IMR-90 (cell line): ENCODE data around the gene DPP6. TPM values are rescaled to one million over a fixed set of nuclear protein-coding genes. Genes with fewer than 3 reads are reported as not detected.

Experiments used
- ATAC-seq: fragments of 200-7000 bp; cut with Tn5 transposase; 2 replicates; pipeline ENCODE4 v1.9.1; 2020; ENCODE audit warnings: low read depth, mild to moderate bottlenecking, moderate library complexity
- BruUV-seq: library from RNA; stranded (reverse); fragments of 400-500 nt; replicated peaks from 2 replicates; lab custom pipeline; 2021; lab: Mats Ljungman, UMichigan
- CTCF ChIA-PET: fragments of 300-600 bp; formaldehyde crosslinking; extraction: SDS; loops from one replicate; lab custom pipeline; 2021; ENCODE audit warnings: antibody characterized with exemption; lab: Yijun Ruan, JAX
- POLR2A ChIA-PET: fragments of 300-600 bp; sonication (Branson Sonifier 250); formaldehyde crosslinking; loops from one replicate; lab custom pipeline; 2022; ENCODE audit warnings: antibody characterized with exemption; ENCODE audit not compliant: unreplicated experiment; lab: Charles Lee
- DNase-seq: peaks from one replicate; pipeline ENCODE4 v3.0.0; 2013
- H2AFZ ChIP-seq: replicated peaks from 2 replicates; pipeline ENCODE3; 2013; ENCODE audit warnings: low read length, mild to moderate bottlenecking; ENCODE audit not compliant: poor library complexity
- H2AK5ac ChIP-seq: 2 replicates; pipeline ENCODE4 v1.6.1; 2013; ENCODE audit warnings: low read depth, low read length, inconsistent platforms
- H2AK9ac ChIP-seq: replicated peaks from 2 replicates; pipeline ENCODE3; 2013; ENCODE audit warnings: mild to moderate bottlenecking, low read depth, low read length, moderate library complexity; ENCODE audit not compliant: poor library complexity
- H2BK120ac ChIP-seq: 2 replicates; pipeline ENCODE4 v1.6.1; 2013; ENCODE audit warnings: low read depth, low read length, inconsistent platforms
- H2BK15ac ChIP-seq: 3 replicates; pipeline ENCODE4 v1.6.1; 2013; ENCODE audit warnings: low read depth, low read length, inconsistent platforms
- H2BK20ac ChIP-seq: 2 replicates; pipeline ENCODE4 v1.6.1; 2013; ENCODE audit warnings: low read depth, mild to moderate bottlenecking, inconsistent platforms, low read length, moderate library complexity
- H2BK5ac ChIP-seq: 2 replicates; pipeline ENCODE4 v1.6.1; 2013; ENCODE audit warnings: mild to moderate bottlenecking, low read depth, low read length, inconsistent platforms; ENCODE audit not compliant: poor library complexity, severe bottlenecking
- H3K14ac ChIP-seq: replicated peaks from 2 replicates; pipeline ENCODE4 v1.6.1; 2013; ENCODE audit warnings: low read depth, low read length, inconsistent platforms
- H3K18ac ChIP-seq: 2 replicates; pipeline ENCODE4 v1.6.1; 2013; ENCODE audit warnings: low read depth, low read length, control low read depth
- H3K23ac ChIP-seq: 2 replicates; pipeline ENCODE4 v1.6.1; 2013; ENCODE audit warnings: low read depth, low read length, inconsistent platforms
- H3K27ac ChIP-seq: 2 replicates; pipeline ENCODE4 v1.5.1; 2013; ENCODE audit warnings: mild to moderate bottlenecking, control low read depth, low read length; ENCODE audit not compliant: insufficient read depth
- H3K27me3 ChIP-seq: 2 replicates; pipeline ENCODE4 v1.6.1; 2013; ENCODE audit warnings: low read length; ENCODE audit not compliant: control insufficient read depth, insufficient read depth
- H3K36me3 ChIP-seq: 2 replicates; pipeline ENCODE4 v1.6.1; 2013; ENCODE audit warnings: low read length, mixed read lengths; ENCODE audit not compliant: control insufficient read depth, insufficient read depth
- H3K4ac ChIP-seq: 2 replicates; pipeline ENCODE4 v1.6.1; 2013; ENCODE audit warnings: low read depth, low read length, inconsistent platforms
- H3K4me1 ChIP-seq: 2 replicates; pipeline ENCODE4 v1.6.1; 2013; ENCODE audit warnings: low read length, mixed read lengths; ENCODE audit not compliant: control insufficient read depth, insufficient read depth
- H3K4me2 ChIP-seq: 2 replicates; pipeline ENCODE4 v1.6.1; 2013; ENCODE audit warnings: low read depth, mild to moderate bottlenecking, control low read depth, low read length, moderate library complexity
- H3K4me3 ChIP-seq: 2 replicates; pipeline ENCODE4 v1.5.1; 2013; ENCODE audit warnings: low read depth, mild to moderate bottlenecking, control low read depth, low read length, moderate library complexity; ENCODE audit not compliant: insufficient read depth
- H3K56ac ChIP-seq: 2 replicates; pipeline ENCODE4 v1.6.1; 2013; ENCODE audit warnings: low read length, inconsistent platforms; ENCODE audit not compliant: insufficient read depth; ENCODE audit errors: extremely low read depth
- H3K79me1 ChIP-seq, 2 experiments: 2 replicates each; pipeline ENCODE4 v1.6.1; 2013; ENCODE audit warnings: low read length in 2 of 2, inconsistent platforms in 1 of 2, low read depth in 1 of 2
- H3K9ac ChIP-seq: 2 replicates; pipeline ENCODE4 v1.6.1; 2013; ENCODE audit warnings: low read depth, low read length, control low read depth
- H3K9me1 ChIP-seq: 2 replicates; pipeline ENCODE4 v1.6.1; 2013; ENCODE audit warnings: low read length, inconsistent platforms; ENCODE audit not compliant: insufficient read depth
- H3K9me3 ChIP-seq: 2 replicates; pipeline ENCODE4 v1.6.1; 2013; ENCODE audit warnings: low read length; ENCODE audit not compliant: control insufficient read depth, insufficient read depth
- H4K20me1 ChIP-seq: 2 replicates; pipeline ENCODE4 v1.6.1; 2013; ENCODE audit warnings: low read length, inconsistent platforms; ENCODE audit not compliant: insufficient read depth
- H4K5ac ChIP-seq: 2 replicates; pipeline ENCODE4 v1.6.1; 2013; ENCODE audit warnings: mild to moderate bottlenecking, low read depth, low read length, control low read depth
- H4K8ac ChIP-seq, 2 experiments: 2 replicates each; pipeline ENCODE4 v1.6.1; 2013; ENCODE audit warnings: low read depth in 2 of 2, low read length in 2 of 2, control low read depth in 1 of 2, inconsistent platforms in 1 of 2
- H4K91ac ChIP-seq: 2 replicates; pipeline ENCODE4 v1.6.1; 2013; ENCODE audit warnings: low read depth, low read length, inconsistent platforms; ENCODE audit not compliant: insufficient read depth
- BHLHE40 ChIP-seq: fragments of 150-350 bp; IDR thresholded peaks from 2 replicates; pipeline ENCODE4 v1.6.1; 2016; ENCODE audit warnings: mild to moderate bottlenecking, low read depth, low read length
- CEBPB ChIP-seq: IDR thresholded peaks from 2 replicates; pipeline ENCODE4 v1.6.1; 2012; ENCODE audit warnings: low read depth, low read length, improper control_type of control experiment
- CTCF ChIP-seq: conservative IDR thresholded peaks from 2 replicates; pipeline ENCODE4 v1.5.1; 2012; ENCODE audit warnings: mild to moderate bottlenecking, low read depth, low read length, improper control_type of control experiment
- ELK1 ChIP-seq: fragments of 150-350 bp; IDR thresholded peaks from 2 replicates; pipeline ENCODE4 v1.6.1; 2016; ENCODE audit warnings: low read depth, mild to moderate bottlenecking, low read length, moderate library complexity, borderline replicate concordance
- FOS ChIP-seq: fragments of 150-350 bp; IDR thresholded peaks from 2 replicates; pipeline ENCODE4 v1.6.1; 2016; ENCODE audit warnings: low read depth, low read length
- MAFK ChIP-seq: IDR thresholded peaks from 2 replicates; pipeline ENCODE4 v1.6.1; 2012; ENCODE audit warnings: low read depth, low read length, improper control_type of control experiment
- MAZ ChIP-seq: IDR thresholded peaks from 2 replicates; pipeline ENCODE4 v1.6.1; 2012; ENCODE audit warnings: low read depth, mild to moderate bottlenecking, low read length, improper control_type of control experiment, moderate library complexity, borderline replicate concordance
- MXI1 ChIP-seq: IDR thresholded peaks from 2 replicates; pipeline ENCODE4 v1.6.1; 2012; ENCODE audit warnings: low read depth, mild to moderate bottlenecking, low read length, moderate library complexity, borderline replicate concordance
- NFE2L2 ChIP-seq: fragments of 150-350 bp; IDR thresholded peaks from 2 replicates; pipeline ENCODE4 v1.6.1; 2016; ENCODE audit warnings: low read depth, mild to moderate bottlenecking, low read length
- POLR2A ChIP-seq: IDR thresholded peaks from 2 replicates; pipeline ENCODE4 v1.6.1; 2012; ENCODE audit warnings: mild to moderate bottlenecking, low read depth, low read length
- RAD21 ChIP-seq: IDR thresholded peaks from 2 replicates; pipeline ENCODE4 v1.6.1; 2012; ENCODE audit warnings: low read length, improper control_type of control experiment
- RFX5 ChIP-seq: IDR thresholded peaks from 2 replicates; pipeline ENCODE4 v1.8.0; 2012; ENCODE audit warnings: low read depth, mild to moderate bottlenecking, low read length, moderate library complexity
- SMC3 ChIP-seq: fragments of 150-350 bp; IDR thresholded peaks from 2 replicates; pipeline ENCODE4 v1.6.1; 2016; ENCODE audit warnings: low read depth, mild to moderate bottlenecking, antibody characterized with exemption, low read length, moderate library complexity
- USF2 ChIP-seq: fragments of 150-350 bp; IDR thresholded peaks from 2 replicates; pipeline ENCODE4 v1.6.1; 2017; ENCODE audit warnings: mild to moderate bottlenecking, antibody characterized with exemption, low read length, low read depth
- WGBS, 2 experiments: methylation state at CpG; one replicate each; pipeline versions ENCODE4 v1.1.5 to v1.1.7; 2013; ENCODE audit warnings: missing lambda C conversion rate in 2 of 2; ENCODE audit not compliant: insufficient read length in 1 of 2; ENCODE audit errors: extremely low coverage in 2 of 2; 5-methylcytosine and 5-hydroxymethylcytosine counted together
- dilution Hi-C: fragments of 300-500 bp; cut with HindIII; formaldehyde crosslinking; loops from one replicate; pipeline ENCODE4 v1.14.3; 2018; ENCODE audit warnings: low sequenced_read_pairs; ENCODE audit not compliant: unreplicated experiment
- in situ Hi-C: fragments of 300-500 bp; cut with MboI; formaldehyde crosslinking; loops from 3 replicates; pipeline ENCODE4 v1.14.3; 2019; ENCODE audit warnings: low sequenced_read_pairs, inconsistent platforms, mixed read lengths
- intact Hi-C: fragments of 100-400 bp; cut with micrococcal nuclease; formaldehyde crosslinking; loops from 2 replicates; pipeline ENCODE4 v1.10.0; 2022
- polyA plus RNA-seq, 3 experiments: library from polyadenylated mRNA; depleted of rRNA; stranded (reverse); fragments of >200 nt; gene quantifications; 2 replicates each; pipeline ENCODE4 v1.2.3, GENCODE V29; 2012; ENCODE audit warnings: low replicate concordance in 1 of 3
- total RNA-seq: library from RNA; depleted of rRNA; stranded (reverse); fragments of >200 nt; gene quantifications from 2 replicates; pipeline ENCODE4 v1.2.3, GENCODE V29; 2012

DPP6 gene
- total and polyA plus RNA-seq, 2 of the 4 experiments (the other 2 are of a cell fraction): not detected

- Histone ChIP-seq H2BK15ac (no peak overlapping the region), H3K4me3 (no peak overlapping the region), H3K27me3 (no peaks in the 10 kb centered on the region), H2AK9ac (no peak overlapping the region), H3K4me2 (no peak overlapping the region), H2BK5ac (no peak overlapping the region), H3K36me3 (no peaks in the 10 kb centered on the region), H3K23ac (no peak overlapping the region), H2BK20ac (no peak overlapping the region), H2BK120ac (no peak overlapping the region), H4K20me1 (no peaks in the 10 kb centered on the region), H3K79me1 (no peaks in the 10 kb centered on the region), H3K18ac (no peak overlapping the region), H3K56ac (no peak overlapping the region), H3K9me1 (no peaks in the 10 kb centered on the region), H4K8ac (no peak overlapping the region), H4K5ac (no peak overlapping the region), H3K9ac (no peak overlapping the region), H3K4ac (no peak overlapping the region), H2AFZ (no peak overlapping the region), H3K14ac (no peak overlapping the region), H3K27ac (no peak overlapping the region), H2AK5ac (no peak overlapping the region), H3K4me1 (no peaks in the 10 kb centered on the region), H3K9me3 (peaks cover 41% of the 10 kb centered on the region), H4K91ac (no peak overlapping the region)
- ATAC-seq: no peak
- TF ChIP-seq MAZ (no peak), FOS (no peak), NFE2L2 (no peak), RAD21 (no peak), USF2 (no peak), RFX5 (no peak), SMC3 (no peak), CTCF (no peak), POLR2A (no peak), BHLHE40 (no peak), CEBPB (no peak), ELK1 (no peak), MXI1 (no peak), MAFK (no peak)
- intact Hi-C loops: loop anchor here (2.0 kb wide), 1 partner anchor 71 kb away; no protein-coding TSS in a partner anchor
- CTCF ChIA-PET: no interaction called here
- 93% methylated on average over 3 of the region's 26 CpGs; no CpG with 5 or more reads in 1 of the 2 experiments for WGBS, 2 experiments
- in situ Hi-C loops: no loop called here
- dilution Hi-C loops: no loop called here
- no TSS peak for BruUV-seq
- DNase-seq: no peak
- POLR2A ChIA-PET: no interaction called here
Observed at GRCh38 chr7:154748089-154748786, 696.0 kb downstream of the DPP6 start.
